A673 (cell line): ENCODE measurements around the gene SART3. TPM values are rescaled to one million over a fixed set of nuclear protein-coding genes. Genes with fewer than 3 reads are reported as not detected.
A peak's percentile ranks its signal among the peaks of the same experiment; 100 is the strongest.

Experiments
- BruUV-seq: library from RNA; stranded (reverse); fragments of 400-500 nt; replicated peaks from 2 replicates; lab custom pipeline; 2021; lab: Mats Ljungman, UMichigan
- CTCF ChIA-PET: fragments of 300-600 bp; sonication (Branson Sonifier 250); formaldehyde crosslinking; loops from one replicate; lab custom pipeline; 2022; ENCODE audit warnings: antibody characterized with exemption; lab: Charles Lee
- POLR2A ChIA-PET: fragments of 300-600 bp; sonication (Branson Sonifier 250); formaldehyde crosslinking; loops from one replicate; lab custom pipeline; 2022; ENCODE audit warnings: antibody characterized with exemption; ENCODE audit not compliant: low non-redundant PET; lab: Charles Lee
- DNase-seq: peaks from one replicate; pipeline ENCODE4 v3.0.0-alpha.2; 2015; ENCODE audit warnings: low spot score
- H3K27ac ChIP-seq: fragments of 200-600 bp; sonication (generic); 2 replicates; pipeline ENCODE4 v1.5.1; 2016; ENCODE audit warnings: mixed run types, low read depth, mild to moderate bottlenecking, mixed read lengths, antibody characterized with exemption, low read length; ENCODE audit not compliant: poor library complexity, severe bottlenecking
- H3K27me3 ChIP-seq: fragments of 200-600 bp; sonication (generic); replicated peaks from 2 replicates; pipeline ENCODE4 v1.6.1; 2017; ENCODE audit warnings: mixed run types, low read depth, mild to moderate bottlenecking, mixed read lengths, antibody characterized with exemption, low read length; ENCODE audit not compliant: insufficient read depth, poor library complexity
- H3K36me3 ChIP-seq: fragments of 200-600 bp; sonication (generic); 2 replicates; pipeline ENCODE4 v1.6.1; 2016; ENCODE audit warnings: mixed run types, mild to moderate bottlenecking, mixed read lengths, antibody characterized with exemption, low read length; ENCODE audit not compliant: insufficient read depth, poor library complexity, severe bottlenecking
- H3K4me1 ChIP-seq: fragments of 200-600 bp; sonication (generic); 2 replicates; pipeline ENCODE4 v1.6.1; 2017; ENCODE audit warnings: mixed run types, mild to moderate bottlenecking, mixed read lengths, antibody characterized with exemption, low read length; ENCODE audit not compliant: insufficient read depth, poor library complexity, severe bottlenecking
- H3K4me3 ChIP-seq: fragments of 200-600 bp; sonication (generic); 2 replicates; pipeline ENCODE4 v1.5.1; 2016; ENCODE audit warnings: low read depth, mixed run types, mild to moderate bottlenecking, mixed read lengths, low read length; ENCODE audit not compliant: poor library complexity, severe bottlenecking
- H3K9me3 ChIP-seq: fragments of 200-600 bp; sonication (generic); 2 replicates; pipeline ENCODE4 v1.6.1; 2016; ENCODE audit warnings: mixed run types, low read depth, mild to moderate bottlenecking, mixed read lengths, antibody characterized with exemption, low read length; ENCODE audit not compliant: poor library complexity, severe bottlenecking
- EZH2 ChIP-seq: fragments of 200-600 bp; sonication (generic); IDR thresholded peaks from 2 replicates; pipeline ENCODE4 v1.6.1; 2017; ENCODE audit warnings: borderline replicate concordance, low read depth, mild to moderate bottlenecking, mixed read lengths, antibody characterized with exemption, low read length; ENCODE audit not compliant: poor library complexity, severe bottlenecking
- intact Hi-C: fragments of 100-400 bp; cut with micrococcal nuclease; formaldehyde crosslinking; loops from one replicate; pipeline ENCODE4 v1.10.0; 2022; ENCODE audit not compliant: unreplicated experiment
- total RNA-seq: library from RNA; stranded (reverse); gene quantifications from 2 replicates; pipeline ENCODE4 v1.2.3, GENCODE V29; 2021
- TF ChIP-seq, protein P1 (sequence below): fragments of 300-800, 200-600 bp; sonication (generic); conservative IDR thresholded peaks from 2 replicates; pipeline ENCODE4 v1.5.1; 2017; ENCODE audit warnings: low read depth, mild to moderate bottlenecking, antibody characterized with exemption, low read length, moderate library complexity, mixed read lengths

SART3 gene
- total RNA-seq, 1 experiment from 2014 or later = 99.3 TPM

DNA sequence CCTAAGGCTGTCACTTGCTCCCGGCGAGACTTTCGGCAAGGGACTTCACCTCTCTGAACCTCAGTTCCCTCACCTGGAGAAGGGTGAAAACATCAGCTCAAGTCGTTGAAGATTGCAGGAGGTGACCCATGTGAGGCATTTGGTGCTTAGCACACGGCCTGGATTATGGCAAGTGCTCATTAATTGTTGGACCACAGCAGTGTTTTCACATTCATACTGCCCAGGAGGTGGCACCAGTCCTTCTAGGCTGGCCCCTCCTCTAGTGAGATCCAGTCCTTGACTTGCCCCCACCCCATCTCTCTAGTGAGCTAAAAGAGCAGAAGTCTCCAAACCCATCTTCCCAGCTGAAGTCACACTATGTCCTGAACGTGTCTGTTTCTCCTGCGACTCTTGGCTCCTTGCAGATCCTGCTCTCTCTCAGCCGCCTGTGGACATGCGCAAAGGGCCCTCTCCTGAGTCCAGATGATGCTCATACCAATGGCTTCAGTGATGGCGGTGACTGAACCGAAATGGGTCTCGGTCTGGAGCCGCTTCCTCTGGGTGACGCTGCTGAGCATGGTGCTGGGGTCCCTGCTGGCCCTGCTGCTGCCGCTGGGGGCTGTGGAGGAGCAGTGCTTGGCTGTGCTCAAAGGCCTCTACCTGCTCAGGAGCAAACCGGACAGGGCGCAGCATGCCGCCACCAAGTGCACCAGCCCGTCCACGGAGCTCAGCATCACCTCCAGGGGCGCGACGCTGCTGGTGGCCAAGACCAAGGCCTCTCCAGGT, 44.3 kb downstream of the SART3 start:
- no TSS peak for BruUV-seq
- POLR2A ChIA-PET = no interaction called here
- Histone ChIP-seq H3K4me3 (no peak overlapping the region), H3K9me3 (no peaks in the 10 kb centered on the region), H3K27ac (no peak overlapping the region), H3K27me3 (no peaks in the 10 kb centered on the region), H3K36me3 (peaks cover 41% of the 10 kb centered on the region), H3K4me1 (peaks cover 12% of the 10 kb centered on the region)
- DNase-seq = no peak
- CTCF ChIA-PET = interaction anchor here (0.7 kb wide), 1 partner anchor 96 kb away, joined by 4 read pairs; no protein-coding TSS in a partner anchor
- intact Hi-C loops = loop anchor here (5.0 to 10.0 kb wide), 2 partner anchors 101 to 602 kb away; no protein-coding TSS in a partner anchor
- TF ChIP-seq EZH2 = no peak
- TF ChIP-seq, protein P1, sequence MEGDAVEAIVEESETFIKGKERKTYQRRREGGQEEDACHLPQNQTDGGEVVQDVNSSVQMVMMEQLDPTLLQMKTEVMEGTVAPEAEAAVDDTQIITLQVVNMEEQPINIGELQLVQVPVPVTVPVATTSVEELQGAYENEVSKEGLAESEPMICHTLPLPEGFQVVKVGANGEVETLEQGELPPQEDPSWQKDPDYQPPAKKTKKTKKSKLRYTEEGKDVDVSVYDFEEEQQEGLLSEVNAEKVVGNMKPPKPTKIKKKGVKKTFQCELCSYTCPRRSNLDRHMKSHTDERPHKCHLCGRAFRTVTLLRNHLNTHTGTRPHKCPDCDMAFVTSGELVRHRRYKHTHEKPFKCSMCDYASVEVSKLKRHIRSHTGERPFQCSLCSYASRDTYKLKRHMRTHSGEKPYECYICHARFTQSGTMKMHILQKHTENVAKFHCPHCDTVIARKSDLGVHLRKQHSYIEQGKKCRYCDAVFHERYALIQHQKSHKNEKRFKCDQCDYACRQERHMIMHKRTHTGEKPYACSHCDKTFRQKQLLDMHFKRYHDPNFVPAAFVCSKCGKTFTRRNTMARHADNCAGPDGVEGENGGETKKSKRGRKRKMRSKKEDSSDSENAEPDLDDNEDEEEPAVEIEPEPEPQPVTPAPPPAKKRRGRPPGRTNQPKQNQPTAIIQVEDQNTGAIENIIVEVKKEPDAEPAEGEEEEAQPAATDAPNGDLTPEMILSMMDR = 0 out of 2 replicates have a peak, but pooled peaks have one; percentile 25

DNA sequence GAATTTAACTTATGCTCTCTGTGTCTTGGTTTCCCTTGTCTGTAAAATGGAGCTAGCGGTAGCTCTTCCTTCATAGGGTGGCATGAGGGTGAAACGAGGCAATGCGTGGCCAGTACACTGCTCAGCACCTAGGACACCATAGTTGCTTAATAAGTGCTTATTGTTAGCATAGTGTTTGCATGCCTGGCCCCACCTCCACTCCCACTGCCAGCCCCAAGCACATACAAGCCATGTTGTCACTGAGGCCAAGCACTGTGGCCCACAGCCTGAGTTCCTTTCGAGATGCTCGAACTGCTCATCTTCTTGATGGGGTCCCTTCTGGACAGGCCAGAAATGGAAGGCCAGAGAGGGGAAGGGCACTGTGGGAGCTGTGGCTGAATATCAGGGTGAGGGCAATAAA, 45.1 kb downstream of the SART3 start:
- Histone ChIP-seq H3K27ac (peak overlapping the region; percentile 62), H3K9me3 (no peaks in the 10 kb centered on the region), H3K4me3 (peak overlapping the region; percentile 87), H3K4me1 (peaks cover 12% of the 10 kb centered on the region), H3K27me3 (no peaks in the 10 kb centered on the region), H3K36me3 (peaks cover 34% of the 10 kb centered on the region)
- ChIA-PET CTCF (no interaction called here), POLR2A (no interaction called here)
- TF ChIP-seq EZH2 = no peak
- TF ChIP-seq, protein P1 = no peak
- no peak for DNase-seq
- intact Hi-C loops = loop anchor here (5.0 to 10.0 kb wide), 2 partner anchors 101 to 601 kb away; no protein-coding TSS in a partner anchor
- no TSS peak for BruUV-seq

DNA sequence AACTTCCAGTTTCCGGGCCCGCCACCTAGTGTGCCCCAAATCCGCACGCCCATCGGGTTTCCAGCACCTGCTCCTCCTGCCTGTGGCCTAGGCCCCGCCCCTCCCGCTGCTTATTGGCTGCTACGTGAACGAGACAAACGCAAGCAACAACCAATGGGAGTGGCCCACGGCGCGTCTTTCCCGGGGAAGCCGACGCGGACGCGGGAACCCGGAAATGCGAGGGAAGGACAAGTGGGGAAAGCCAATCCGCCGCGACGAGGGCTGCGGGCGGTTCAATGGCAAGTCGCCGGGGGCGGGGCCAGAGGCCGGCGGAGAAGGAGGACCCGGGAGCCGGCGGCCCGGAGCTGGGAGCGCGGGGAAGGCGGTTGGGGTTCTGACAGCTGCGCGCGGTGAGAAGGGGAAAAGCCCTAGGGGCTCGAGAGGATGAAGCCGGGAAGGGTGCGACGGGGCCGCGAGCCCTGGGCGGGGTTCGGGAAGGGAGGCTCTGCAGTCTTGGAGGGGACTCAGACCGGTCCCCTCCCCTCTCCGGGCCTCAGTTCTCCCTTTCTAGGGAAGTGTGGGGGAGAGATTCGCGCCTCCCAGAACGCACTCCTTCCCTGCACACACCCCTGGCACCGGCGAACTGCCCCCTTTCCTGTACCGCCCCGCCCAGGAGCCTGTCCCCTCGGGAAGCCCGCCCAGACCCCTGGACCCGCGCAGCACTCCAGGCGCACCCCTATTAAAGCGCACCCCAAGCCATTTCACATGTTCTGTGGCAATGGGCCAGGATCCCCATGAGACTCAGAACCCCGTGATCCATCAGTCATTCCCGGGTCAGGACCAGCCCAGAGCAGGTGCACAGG, 45.8 kb downstream of the SART3 start, which contains the start of gene FICD:
Gene FICD (plus strand): TSS at position 305 of the 842 bp plus-strand sequence. CDS start 1,696 bp downstream, outside the sequence.
- BruUV-seq = TSS peak; percentile 53
- CTCF ChIA-PET = no interaction called here

More for the DNA sequence above, 45.8 kb downstream of the SART3 start, which contains the start of gene FICD:
- Histone ChIP-seq H3K4me1 (peaks cover 12% of the 10 kb centered on the region), H3K36me3 (peaks cover 26% of the 10 kb centered on the region), H3K9me3 (no peaks in the 10 kb centered on the region), H3K4me3 (peak within 1 kb of the TSS; percentile 87), H3K27ac (peak within 1 kb of the TSS; percentile 62), H3K27me3 (no peaks in the 10 kb centered on the region)
- TF ChIP-seq EZH2 = no peak
- TF ChIP-seq, protein P1 = no peak
- POLR2A ChIA-PET = no interaction called here
- intact Hi-C loops = loop anchor here (5.0 to 10.0 kb wide), 4 partner anchors 102 to 600 kb away; no protein-coding TSS in a partner anchor
- DNase-seq = peak; percentile 100
